Epithelial cell of proximal tubule (primary cell): ENCODE measurements around the gene WNT5B. TPM values are rescaled to one million over a fixed set of nuclear protein-coding genes. Genes with fewer than 3 reads are reported as not detected.

Experiments used
- DNase-seq: peaks from one replicate; pipeline ENCODE4 v3.0.0-alpha.2; 2011; ENCODE audit warnings: low read depth
- H3K4me3 ChIP-seq: 2 replicates; pipeline ENCODE4 v1.5.1; 2011; ENCODE audit warnings: low read depth, mild to moderate bottlenecking, low read length
- CTCF ChIP-seq: conservative IDR thresholded peaks from 2 replicates; pipeline ENCODE4 v1.5.1; 2012; ENCODE audit warnings: low read depth, mild to moderate bottlenecking, low read length
- total RNA-seq: library from RNA; depleted of rRNA; stranded (reverse); fragments of >200 nt; gene quantifications from 2 replicates; pipeline ENCODE4 v1.2.3, GENCODE V29; 2015

Gene WNT5B
- total RNA-seq, 1 donor from 2014 or later = 6.6 TPM

GRCh38 chr12:1695886-1696670 lies 67.0 kb downstream of the WNT5B start:
- no peak overlapping the region for H3K4me3 ChIP-seq
- no peak for DNase-seq
- no peak for TF ChIP-seq CTCF

- no peak overlapping the region for H3K4me3 ChIP-seq
- no peak for DNase-seq
- TF ChIP-seq CTCF = no peak
Measured at GRCh38 chr12:1696800-1697199, 67.8 kb downstream of the WNT5B start.

Other genes starting within 250 kb of the WNT5B start
- 5.5 and 10.6 TPM in 2 replicates for gene FBXL14, start 34.6 kb upstream of the WNT5B start, total RNA-seq
- 22.6 and 22.8 TPM in 2 replicates for gene ADIPOR2, start 61.8 kb downstream of the WNT5B start, total RNA-seq
- not detected in 2 replicates for gene LRTM2, start 191.3 kb downstream of the WNT5B start, total RNA-seq